HL-60 (cell line): ENCODE data around the gene DENND1B.

Experiments used
- DNase-seq, 2 experiments: peaks; one replicate each; pipeline ENCODE4 v3.0.0-alpha.2; 2010 to 2020; ENCODE audit warnings: low read depth in 1 of 2, low spot score in 1 of 2
- H3K27ac ChIP-seq: fragments of 250-450 bp; sonication (Bioruptor Pico); replicated peaks from 2 replicates; pipeline ENCODE4 v1.5.1; 2020; ENCODE audit warnings: mild to moderate bottlenecking, moderate library complexity
- H3K27me3 ChIP-seq: fragments of 250-450 bp; sonication (Bioruptor Pico); 2 replicates; pipeline ENCODE4 v1.5.1; 2021; ENCODE audit warnings: mild to moderate bottlenecking, moderate library complexity; ENCODE audit not compliant: insufficient read depth, poor library complexity, severe bottlenecking
- H3K4me3 ChIP-seq: replicated peaks from 2 replicates; pipeline ENCODE4 v1.5.1; 2011; ENCODE audit warnings: mild to moderate bottlenecking, control low read depth, low read length; ENCODE audit not compliant: insufficient read depth
- GABPA ChIP-seq: IDR thresholded peaks from 2 replicates; pipeline ENCODE4 v1.6.1; 2012; ENCODE audit warnings: low read depth
- POLR2AphosphoS5 ChIP-seq: IDR thresholded peaks from 2 replicates; pipeline ENCODE4 v1.6.1; 2012; ENCODE audit warnings: low read depth
- REST ChIP-seq: IDR thresholded peaks from 2 replicates; pipeline ENCODE4 v1.6.1; 2012; ENCODE audit warnings: low read depth; ENCODE audit not compliant: insufficient replicate concordance
- SPI1 ChIP-seq: IDR thresholded peaks from 2 replicates; pipeline ENCODE4 v1.6.1; 2012; ENCODE audit warnings: low read depth, mild to moderate bottlenecking, borderline replicate concordance
- TF ChIP-seq, protein P1 (sequence below): IDR thresholded peaks from one replicate; pipeline ENCODE4 v1.5.1; 2011; ENCODE audit warnings: low read length, control low read depth, inconsistent platforms; ENCODE audit not compliant: insufficient read depth

DENND1B gene

DNA sequence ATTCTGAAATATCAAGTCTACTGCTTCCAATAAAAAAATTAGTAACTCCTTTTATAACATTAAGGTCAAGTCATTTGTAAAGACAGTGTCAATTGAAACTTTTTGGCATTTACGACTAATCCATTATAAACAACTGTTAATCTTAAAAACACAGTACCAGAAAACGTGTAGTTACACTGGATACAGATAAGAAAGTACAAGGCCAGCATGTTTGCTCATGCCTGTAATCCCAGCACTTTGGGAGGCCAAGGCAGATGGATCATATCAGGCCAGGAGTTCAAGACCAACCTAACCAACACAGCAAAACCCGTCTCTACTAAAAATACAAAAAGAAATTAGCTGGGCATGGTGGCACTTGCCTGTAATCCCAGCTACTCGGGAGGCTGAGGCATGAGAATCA lies 29.4 kb downstream of the DENND1B start:
- DNase-seq = no peak
- Histone ChIP-seq H3K27me3 (no peaks in the 10 kb centered on the region), H3K27ac (no peak overlapping the region), H3K4me3 (no peak overlapping the region)
- TF ChIP-seq, protein P1, sequence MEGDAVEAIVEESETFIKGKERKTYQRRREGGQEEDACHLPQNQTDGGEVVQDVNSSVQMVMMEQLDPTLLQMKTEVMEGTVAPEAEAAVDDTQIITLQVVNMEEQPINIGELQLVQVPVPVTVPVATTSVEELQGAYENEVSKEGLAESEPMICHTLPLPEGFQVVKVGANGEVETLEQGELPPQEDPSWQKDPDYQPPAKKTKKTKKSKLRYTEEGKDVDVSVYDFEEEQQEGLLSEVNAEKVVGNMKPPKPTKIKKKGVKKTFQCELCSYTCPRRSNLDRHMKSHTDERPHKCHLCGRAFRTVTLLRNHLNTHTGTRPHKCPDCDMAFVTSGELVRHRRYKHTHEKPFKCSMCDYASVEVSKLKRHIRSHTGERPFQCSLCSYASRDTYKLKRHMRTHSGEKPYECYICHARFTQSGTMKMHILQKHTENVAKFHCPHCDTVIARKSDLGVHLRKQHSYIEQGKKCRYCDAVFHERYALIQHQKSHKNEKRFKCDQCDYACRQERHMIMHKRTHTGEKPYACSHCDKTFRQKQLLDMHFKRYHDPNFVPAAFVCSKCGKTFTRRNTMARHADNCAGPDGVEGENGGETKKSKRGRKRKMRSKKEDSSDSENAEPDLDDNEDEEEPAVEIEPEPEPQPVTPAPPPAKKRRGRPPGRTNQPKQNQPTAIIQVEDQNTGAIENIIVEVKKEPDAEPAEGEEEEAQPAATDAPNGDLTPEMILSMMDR = no peak
- TF ChIP-seq SPI1 (no peak), POLR2AphosphoS5 (no peak), REST (no peak), GABPA (no peak)

- no peak for TF ChIP-seq SPI1
- no peak for TF ChIP-seq GABPA
- TF ChIP-seq REST = no peak
- TF ChIP-seq, protein P1 = no peak
- TF ChIP-seq POLR2AphosphoS5 = no peak
- no peak overlapping the region for H3K27ac ChIP-seq
- no peak for DNase-seq
- no peak overlapping the region for H3K4me3 ChIP-seq
- no peaks in the 10 kb centered on the region for H3K27me3 ChIP-seq
Measured at GRCh38 chr1:197744979-197745378, 30.3 kb downstream of the DENND1B start.

- Histone ChIP-seq H3K4me3 (no peak overlapping the region), H3K27ac (no peak overlapping the region), H3K27me3 (no peaks in the 10 kb centered on the region)
- no peak for DNase-seq
- TF ChIP-seq POLR2AphosphoS5 (no peak), REST (no peak), GABPA (no peak), SPI1 (no peak)
- TF ChIP-seq, protein P1 = no peak
Measured at GRCh38 chr1:197743578-197743977, 31.7 kb downstream of the DENND1B start.
